Endometrium (tissue), 2 donors: Measurements from ENCODE around the gene KCNN4.
"Not testable (repeated sequence)": the region's sequence is repeated elsewhere in the genome, so short reads cannot be mapped to it uniquely, and the experiment has no call there.

Source experiments
- FAIRE-seq: peaks from 2 replicates; lab custom pipeline; 2012; peaks lifted over from hg19 to GRCh38; lab: Jason Lieb, UNC
- donor health status: control.
- donor health status: control.

Gene KCNN4

GRCh38 chr19:43780706-43781525 lies at the start of gene KCNN4:
Gene KCNN4, minus strand, starts transcription at chr19:43780973. Its CDS starts 112 bp downstream, at chr19:43780861.
- FAIRE-seq = no peak

- FAIRE-seq = peak; percentile 63
Observed at GRCh38 chr19:43826787-43827754, 46.3 kb upstream of the KCNN4 start, which contains the start of gene ZNF283. Gene ZNF283, plus strand, starts transcription at chr19:43827321. Its CDS starts 6,184 bp downstream, at chr19:43833505.

GRCh38 chr19:43824572-43824971 lies 43.8 kb upstream of the KCNN4 start:
- not testable (repeated sequence) for FAIRE-seq

- FAIRE-seq = not testable (repeated sequence)
Observed at GRCh38 chr19:43823856-43824255, 43.1 kb upstream of the KCNN4 start.

GRCh38 chr19:43820884-43821215 lies 40.1 kb upstream of the KCNN4 start:
- FAIRE-seq = no peak

GRCh38 chr19:43820098-43820883 lies 39.5 kb upstream of the KCNN4 start:
- no peak for FAIRE-seq

- no peak for FAIRE-seq
Observed at GRCh38 chr19:43818500-43818899, 37.7 kb upstream of the KCNN4 start.

GRCh38 chr19:43817454-43817853 lies 36.7 kb upstream of the KCNN4 start:
- FAIRE-seq = not testable (repeated sequence)

GRCh38 chr19:43814663-43815352 lies 34.0 kb upstream of the KCNN4 start:
- no peak for FAIRE-seq

- FAIRE-seq = no peak
Observed at GRCh38 chr19:43812688-43813087, 31.9 kb upstream of the KCNN4 start.

- FAIRE-seq = no peak
Observed at GRCh38 chr19:43812259-43812658, 31.5 kb upstream of the KCNN4 start.

GRCh38 chr19:43811837-43812236 lies 31.1 kb upstream of the KCNN4 start:
- FAIRE-seq = no peak

- FAIRE-seq = no peak
Observed at GRCh38 chr19:43809762-43810696, 29.3 kb upstream of the KCNN4 start.

GRCh38 chr19:43807651-43808050 lies 26.9 kb upstream of the KCNN4 start:
- FAIRE-seq = no peak

GRCh38 chr19:43806848-43807247 lies 26.1 kb upstream of the KCNN4 start:
- FAIRE-seq = no peak

- FAIRE-seq = not testable (repeated sequence)
Observed at GRCh38 chr19:43806401-43806800, 25.6 kb upstream of the KCNN4 start.

- no peak for FAIRE-seq
Observed at GRCh38 chr19:43804432-43804831, 23.7 kb upstream of the KCNN4 start.

- FAIRE-seq = no peak
Observed at GRCh38 chr19:43802216-43802951, 21.6 kb upstream of the KCNN4 start, which contains the start of gene LYPD5. Gene LYPD5, minus strand, starts transcription at chr19:43802447. Its CDS starts 67 bp downstream, at chr19:43802380.

- FAIRE-seq = no peak
Observed at GRCh38 chr19:43799502-43800142, 18.8 kb upstream of the KCNN4 start.
